Activated gamma-delta T cell treated with anti-CD3 and anti-CD28 coated beads, Interleukin-2, amount 50 U/mL, for 16 hours (primary cell): ENCODE results near the gene SH3RF3.
"Not testable (repeated sequence)": the region's sequence is repeated elsewhere in the genome, so short reads cannot be mapped to it uniquely, and the experiment has no call there.

Experiments
- DNase-seq: peaks from one replicate; pipeline ENCODE4 v3.0.0-alpha.2; 2020; ENCODE audit warnings: low read depth

Gene SH3RF3

DNA sequence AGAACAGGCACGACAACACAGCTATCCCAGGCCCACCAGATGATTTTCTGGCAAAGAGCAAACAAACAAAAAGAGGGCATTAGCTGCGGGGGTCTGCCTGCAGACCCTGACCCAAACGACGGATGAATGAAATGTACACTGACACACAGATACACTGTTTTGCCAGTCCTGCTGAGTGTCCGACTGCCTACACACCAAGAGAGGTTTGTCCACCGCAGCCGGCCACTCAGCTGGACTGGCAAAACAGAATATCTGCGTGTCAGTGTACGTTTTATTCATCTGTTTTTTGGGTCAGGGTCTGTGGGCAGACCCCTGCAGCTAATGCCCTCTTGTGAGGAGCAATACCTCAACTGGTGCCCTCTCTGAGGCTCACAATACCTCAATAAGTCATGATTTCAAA is 10.7 kb upstream of the SH3RF3 start:
- DNase-seq = no peak

DNA sequence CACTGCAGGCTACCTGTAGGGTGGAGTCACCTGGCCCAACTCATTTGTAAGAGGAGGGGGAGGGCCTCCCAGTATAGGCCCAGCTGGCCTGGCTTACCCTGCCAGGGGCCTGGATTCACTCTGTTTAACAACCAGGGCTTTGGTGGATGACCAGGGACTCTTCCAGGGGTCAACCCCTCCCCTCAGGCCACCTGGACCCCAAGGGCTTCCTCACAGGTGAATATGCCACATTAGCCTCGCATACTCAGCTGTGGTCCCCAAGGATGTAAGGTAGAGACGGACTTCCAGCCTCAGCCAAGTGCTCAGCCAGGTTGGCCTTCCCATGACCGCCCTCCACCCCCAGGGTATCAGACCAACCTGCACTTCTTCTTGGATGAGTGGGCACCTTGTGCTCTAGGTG is 8.8 kb upstream of the SH3RF3 start:
- no peak for DNase-seq

DNA sequence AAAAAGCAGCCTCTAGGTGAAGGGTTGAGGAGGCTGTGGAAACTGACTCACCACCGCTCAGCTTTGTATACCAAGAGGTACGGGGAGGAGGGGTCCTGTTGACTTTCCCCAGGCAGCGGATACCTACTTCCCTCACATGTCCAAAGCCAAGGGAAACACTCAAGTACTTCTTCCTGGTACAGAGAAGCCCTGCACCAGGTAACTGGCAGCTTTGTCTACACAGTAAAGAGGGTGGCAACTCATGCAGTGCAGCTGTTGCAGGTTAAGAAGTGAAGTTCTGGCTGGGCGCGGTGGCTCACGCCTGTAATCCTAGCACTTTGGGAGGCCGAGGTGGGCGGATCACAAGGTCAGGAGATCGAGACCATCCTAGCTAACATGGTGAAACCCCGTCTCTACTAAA is 8.3 kb upstream of the SH3RF3 start:
- not testable (repeated sequence) for DNase-seq

DNA sequence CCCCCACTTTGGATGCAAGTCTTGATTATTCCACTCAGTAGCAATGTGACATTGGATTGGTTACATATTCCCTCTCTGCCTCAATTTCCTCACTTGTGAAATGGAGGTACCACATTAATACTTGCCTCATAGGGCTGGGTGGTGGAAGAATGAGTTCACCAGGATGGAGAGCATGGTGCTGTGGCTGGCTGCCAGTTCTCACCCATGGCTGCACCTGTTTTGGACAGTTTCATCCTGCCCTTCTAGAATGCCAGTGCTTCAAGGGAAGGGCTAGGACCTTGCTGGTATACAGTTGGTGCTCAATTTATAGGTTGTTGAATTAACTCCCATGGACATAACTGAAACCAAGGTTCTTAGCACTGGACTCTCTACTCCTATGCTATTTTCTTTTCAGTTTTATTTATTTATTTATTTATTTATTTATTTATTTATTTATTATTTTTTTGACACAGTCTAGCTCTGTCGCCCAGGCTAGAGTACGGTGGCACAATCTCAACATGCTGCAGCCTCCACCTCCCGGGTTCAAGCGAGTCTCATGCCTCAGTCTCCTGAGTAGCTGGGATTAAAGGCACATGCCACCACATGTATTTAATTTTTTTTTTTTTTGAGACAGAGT is 5.3 kb upstream of the SH3RF3 start:
- no peak for DNase-seq

DNA sequence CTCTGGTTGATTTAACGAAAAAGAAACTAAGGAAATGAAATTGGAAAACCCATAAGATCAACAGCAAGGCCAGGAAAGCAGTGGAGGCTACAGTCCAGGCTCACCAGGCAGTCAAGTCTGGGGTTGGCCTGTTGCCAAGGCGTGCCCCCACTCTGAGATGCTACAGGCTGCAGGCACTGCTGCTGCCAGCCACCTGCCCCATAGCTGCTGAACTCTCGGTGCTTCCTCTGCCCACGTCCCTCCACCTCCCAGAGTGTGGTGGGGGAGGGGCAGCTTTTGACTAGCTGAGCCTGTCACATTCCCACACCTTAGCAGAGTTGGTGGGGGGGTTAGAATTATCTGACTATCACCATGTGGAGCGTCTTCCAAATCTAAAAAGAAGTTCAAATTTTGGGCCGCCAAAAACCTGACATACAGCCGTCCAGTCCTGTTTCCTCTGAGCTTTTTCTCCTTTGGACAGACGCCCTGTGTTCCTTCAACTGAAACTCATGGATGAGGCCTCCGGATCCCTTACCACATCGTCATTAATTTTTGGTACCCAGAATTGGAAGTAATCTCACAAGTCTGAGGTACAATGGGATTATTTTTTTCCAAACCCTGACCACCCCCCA is 3.9 kb upstream of the SH3RF3 start:
- no peak for DNase-seq

DNA sequence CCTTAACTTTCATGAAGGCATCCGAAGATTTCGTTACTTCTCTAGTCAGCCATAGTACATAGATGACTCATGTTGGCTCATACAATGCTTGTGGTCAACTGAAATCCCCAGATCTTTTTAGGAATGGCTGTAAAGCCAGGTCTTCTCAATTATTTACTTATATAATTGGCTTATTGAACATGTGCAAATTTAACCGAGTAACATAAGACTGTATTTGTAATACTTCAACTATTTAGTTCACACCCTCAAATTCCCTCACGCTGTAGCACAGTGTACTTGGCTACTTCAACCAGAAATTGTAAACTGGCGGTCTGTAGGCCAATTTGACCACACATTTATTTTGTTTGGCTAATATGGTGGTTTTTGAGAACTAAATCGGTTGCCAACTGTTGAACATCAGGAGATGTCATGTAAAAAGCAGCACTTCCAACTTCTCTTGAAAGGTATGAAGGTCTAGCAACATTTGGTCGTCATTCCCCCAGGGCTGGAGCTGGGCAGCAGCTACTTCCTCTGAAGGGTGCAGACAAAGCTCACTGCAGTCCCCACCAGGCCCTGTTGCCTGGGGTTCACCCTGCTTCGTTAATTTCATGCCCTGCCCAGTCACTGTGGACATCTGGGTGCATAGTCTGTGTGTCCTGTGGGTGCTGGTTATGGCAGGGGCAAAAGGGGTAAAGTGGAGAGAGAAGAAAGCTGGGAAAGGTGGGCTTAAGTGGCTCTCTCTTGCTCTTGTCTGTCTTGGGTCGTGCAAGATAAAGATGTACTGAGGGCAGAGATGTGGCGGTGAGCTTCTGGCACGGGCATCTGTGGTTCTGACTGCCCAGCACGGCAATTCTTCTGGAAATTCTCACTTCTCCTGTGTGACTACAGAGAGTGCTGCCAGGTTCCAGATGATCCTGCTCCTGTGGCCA is 3.2 kb upstream of the SH3RF3 start:
- DNase-seq = no peak

DNA sequence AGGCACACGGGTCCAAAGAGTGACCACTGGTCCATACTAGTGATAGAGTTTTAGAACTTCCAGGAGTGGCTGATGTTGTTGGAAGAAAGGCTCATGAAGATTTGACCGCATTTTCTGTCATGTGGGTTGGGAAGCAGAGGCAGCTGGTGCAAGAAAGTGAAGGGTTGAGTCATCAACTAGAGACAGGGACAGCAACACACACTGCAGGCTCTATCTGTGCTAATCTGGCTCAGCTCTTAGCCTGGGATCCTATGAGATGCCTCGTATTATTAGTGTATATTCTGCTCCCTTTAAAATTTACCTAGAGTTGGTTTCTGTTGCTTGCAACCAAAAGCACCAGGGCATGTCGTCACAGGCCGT is 2.5 kb upstream of the SH3RF3 start:
- no peak for DNase-seq

DNA sequence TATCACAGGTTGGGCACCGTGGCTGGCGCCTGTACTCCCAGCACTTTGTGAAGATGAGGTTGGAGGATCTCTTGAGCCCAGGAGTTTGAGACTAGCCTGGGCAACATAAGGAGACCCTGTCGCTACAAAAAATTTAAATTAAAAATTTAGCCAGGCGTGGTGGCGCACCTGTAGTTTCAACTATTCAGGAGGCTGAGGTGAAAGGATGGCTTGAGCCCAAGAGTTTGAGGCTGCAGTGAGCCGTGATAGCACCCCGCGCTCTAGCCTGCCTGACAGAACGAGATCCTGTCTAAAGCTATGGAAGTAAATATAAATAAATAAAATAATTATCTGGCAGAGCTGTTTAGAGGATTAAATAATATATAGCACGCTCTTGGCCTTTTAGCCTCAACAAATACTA is 1.4 kb upstream of the SH3RF3 start:
- DNase-seq = no peak

DNA sequence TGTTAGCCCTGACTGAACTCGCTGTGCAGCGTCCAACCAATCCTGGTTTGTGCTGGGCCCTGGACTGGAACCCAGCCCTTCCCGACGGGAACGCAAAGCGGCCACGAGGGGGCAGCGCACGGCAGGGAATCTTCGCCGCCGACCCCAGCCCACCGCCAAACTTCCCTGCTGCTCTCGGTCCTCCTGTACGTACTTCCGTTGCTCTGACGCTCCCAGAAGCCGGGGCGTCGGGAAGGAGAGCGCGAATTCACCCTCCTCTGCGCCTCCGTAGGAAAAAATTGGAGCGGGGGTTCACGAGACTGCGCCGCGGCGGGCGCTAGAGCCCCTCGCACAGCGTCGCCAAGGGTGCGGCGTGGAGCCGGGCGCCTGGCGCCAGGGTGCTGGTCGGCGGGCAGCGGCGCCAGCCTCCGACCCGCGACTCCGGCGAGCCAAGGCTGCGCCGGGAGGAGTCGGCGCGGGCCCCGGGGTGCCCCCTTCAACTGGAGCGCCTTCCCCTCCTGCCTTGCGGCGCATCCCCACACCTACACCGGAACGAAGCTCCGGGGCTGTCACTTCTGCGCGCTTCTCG is 873 bp upstream of the SH3RF3 start:
- DNase-seq = peak; percentile 38

DNA sequence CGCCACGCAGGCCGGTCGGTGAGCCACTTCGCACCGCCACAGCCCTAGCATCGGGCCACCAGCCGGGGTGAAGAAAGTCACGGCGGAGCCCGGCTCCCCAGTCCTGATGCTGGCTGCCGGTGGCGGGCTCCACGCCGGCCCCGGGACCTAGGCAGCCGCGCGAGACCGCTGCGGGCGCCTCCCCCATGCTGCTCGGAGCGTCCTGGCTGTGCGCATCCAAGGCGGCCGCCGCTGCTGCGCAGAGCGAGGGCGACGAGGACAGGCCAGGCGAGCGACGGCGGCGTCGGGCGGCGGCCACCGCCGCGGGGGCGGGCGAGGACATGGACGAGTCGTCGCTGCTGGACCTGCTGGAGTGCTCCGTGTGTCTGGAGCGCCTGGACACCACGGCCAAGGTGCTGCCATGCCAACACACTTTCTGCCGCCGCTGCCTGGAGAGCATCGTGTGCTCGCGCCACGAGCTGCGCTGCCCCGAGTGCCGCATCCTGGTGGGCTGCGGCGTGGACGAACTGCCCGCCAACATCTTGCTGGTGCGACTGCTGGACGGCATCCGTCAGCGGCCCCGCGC is 433 bp downstream of the SH3RF3 start:
- DNase-seq = no peak

DNA sequence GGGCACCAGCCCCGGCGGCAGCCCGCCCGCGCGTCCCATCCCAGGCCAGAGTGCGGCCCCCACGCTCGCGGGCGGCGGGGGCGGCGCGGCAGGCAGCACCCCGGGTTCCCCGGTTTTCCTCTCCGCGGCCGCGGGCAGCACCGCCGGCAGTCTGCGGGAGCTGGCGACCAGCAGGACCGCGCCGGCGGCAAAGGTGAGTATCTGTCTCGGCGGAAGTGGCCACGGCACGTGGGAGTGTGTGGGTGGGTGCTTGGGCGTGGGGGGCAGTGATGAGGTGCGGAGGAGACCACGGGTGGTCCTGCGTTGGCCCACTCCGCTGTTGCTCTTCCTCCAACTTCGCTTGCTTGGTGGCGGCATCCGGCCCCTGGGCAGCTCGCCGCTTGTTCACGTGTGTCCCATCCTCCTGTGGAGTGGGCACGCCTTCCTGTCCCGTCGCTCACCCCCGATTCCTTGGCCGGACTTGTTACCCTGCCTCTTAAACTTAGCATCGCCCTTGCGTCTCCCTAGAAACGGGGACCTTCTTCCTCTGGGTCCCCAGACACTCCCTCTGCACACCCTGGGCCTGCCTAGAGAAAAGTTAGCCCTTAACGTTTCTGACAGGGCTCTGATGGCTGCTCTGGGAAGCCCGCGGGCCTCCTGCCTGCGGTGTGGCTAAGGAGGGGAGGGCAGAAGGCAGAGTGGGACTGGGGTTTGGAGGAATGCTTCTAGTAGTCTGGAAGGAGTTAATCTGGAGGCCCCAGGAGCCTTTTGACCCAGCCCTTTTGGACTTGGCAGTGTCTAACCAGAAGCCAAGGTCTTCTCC is 1.1 kb downstream of the SH3RF3 start:
- DNase-seq = no peak

DNA sequence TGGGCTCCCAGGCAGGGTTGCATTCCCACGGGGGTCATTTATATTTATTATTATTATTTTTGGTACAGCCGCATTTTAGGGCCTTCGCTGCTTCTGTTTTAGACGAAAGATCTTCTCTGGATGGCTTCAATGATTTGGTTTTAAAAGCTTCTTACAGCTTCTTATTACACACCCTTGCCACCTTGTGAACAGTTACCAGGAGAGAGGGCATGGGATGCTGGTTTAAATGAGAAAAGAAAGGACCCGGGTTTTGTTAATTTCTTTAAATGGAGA is 1.7 kb downstream of the SH3RF3 start:
- DNase-seq = no peak

DNA sequence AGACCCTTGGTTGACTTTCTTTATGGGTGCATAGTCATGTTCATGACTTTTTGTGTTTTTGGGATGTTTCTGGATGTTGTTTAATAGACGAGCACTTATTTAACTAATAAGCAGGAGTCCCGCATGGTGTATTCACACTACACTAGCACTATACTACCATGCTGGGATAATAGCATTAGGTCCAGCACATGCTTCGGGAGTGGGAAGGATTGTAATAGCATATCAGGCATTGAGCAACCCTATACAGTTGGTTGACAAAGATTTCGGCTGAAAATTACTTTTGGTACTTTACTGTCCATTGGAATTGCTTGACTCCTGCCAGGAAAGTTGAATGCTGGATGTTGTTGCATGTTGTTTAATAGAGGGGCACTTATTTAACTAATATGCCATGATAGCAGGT is 2.8 kb downstream of the SH3RF3 start:
- DNase-seq = no peak

DNA sequence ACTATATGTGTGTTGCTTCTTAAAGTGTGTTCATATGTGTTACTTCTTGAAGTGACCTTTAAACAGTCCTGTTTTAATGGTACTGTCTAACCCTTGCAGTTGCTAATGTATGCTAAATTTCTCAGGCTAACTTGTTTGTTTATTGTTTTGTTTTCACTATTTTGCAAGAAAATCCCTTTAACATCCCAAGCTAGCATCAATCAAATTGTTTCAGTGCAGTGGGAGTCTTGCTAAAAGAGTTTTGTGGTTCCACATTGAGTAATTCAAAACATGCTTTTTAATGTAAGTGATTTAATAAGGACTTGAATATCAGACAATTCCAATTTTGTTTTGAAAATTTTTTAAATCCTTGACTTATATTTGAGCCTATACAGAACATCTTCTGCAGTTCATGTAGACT is 3.6 kb downstream of the SH3RF3 start:
- DNase-seq = no peak

DNA sequence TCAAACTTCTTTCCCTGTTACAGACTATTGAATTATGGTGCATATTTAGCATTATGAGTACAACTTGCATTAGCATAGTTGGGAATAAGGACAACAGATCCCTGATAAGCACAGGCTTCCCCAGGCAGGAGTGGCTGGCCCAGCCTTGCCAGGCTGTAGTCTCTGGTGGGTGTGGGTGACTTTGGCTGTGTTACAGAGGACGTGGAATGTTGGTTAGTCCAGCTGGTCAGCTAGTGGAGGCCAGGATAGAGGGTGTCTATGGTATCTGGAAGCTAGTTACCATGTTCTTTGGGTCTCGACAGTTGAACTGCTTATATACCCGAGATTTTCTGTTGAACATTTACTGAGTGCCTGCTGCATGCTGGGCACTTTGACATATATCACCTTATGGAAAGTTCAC is 4.7 kb downstream of the SH3RF3 start:
- DNase-seq = no peak

DNA sequence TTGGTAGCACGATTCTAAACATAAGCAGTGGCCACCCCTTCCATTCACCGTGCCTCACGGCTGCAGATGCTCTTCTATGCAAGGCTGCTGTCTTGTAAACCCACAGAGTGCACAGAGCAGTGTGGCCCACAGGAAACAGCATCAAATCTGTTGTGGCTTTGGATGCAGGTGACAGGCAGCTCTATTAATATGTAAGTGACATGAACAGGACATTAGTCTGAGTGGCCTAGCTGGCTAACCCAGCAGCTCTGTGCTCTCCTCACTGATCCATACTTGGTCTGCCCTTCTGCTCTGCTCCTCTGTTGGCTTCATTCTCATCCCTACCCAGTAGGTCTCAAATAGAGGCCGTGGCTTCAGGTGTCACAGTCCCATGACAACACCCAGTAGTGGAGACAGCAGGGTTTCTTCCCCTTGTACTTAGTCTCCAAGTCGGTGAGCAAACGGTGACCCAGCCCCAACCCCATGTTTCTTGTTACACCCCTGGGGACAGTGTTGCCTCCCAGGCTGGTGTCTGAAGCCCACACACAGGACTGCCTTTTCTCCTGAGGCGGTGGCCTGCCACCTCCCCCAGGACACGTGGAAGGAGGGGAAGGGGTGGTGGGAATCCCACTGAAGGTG is 5.8 kb downstream of the SH3RF3 start:
- no peak for DNase-seq

DNA sequence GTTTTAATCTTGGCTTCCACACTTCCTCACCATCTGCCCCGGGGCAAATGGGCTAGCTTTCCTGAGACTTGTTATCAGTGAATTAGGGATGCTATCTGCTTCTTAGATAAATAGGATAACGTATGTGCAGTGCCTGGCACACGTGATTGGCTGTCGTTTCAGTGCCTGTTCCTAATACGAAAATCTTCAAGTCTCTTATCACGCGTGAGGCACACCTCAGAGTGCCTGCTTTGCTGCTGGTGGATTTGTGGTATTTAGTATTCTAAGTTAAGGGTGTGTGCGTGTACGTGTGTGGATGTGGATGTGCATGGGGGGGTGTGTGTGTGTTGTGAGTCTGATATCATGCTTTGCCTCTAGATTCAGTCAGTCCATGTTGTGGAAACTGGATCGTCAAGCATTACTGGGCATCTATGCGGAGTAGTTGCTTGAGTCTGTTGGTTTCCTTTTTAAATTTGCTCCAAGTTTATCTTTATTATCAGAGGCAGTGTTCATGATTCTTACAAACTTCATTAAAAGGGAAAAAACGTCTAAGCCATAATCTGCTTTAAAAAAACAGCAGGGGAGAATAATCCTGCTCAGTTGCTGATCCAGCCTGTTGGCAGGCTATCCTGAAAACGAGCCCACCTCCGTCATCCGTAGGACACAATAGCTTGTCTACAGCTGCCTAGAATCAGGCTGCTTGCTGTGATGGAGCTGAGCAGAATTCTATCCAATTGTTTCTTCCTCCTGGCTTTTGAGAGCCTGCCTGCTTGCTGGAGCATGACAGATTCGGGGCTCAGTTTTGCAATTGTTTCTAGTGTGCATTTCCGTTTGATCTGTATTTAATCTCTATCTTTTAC is 6.6 kb downstream of the SH3RF3 start:
- no peak for DNase-seq

DNA sequence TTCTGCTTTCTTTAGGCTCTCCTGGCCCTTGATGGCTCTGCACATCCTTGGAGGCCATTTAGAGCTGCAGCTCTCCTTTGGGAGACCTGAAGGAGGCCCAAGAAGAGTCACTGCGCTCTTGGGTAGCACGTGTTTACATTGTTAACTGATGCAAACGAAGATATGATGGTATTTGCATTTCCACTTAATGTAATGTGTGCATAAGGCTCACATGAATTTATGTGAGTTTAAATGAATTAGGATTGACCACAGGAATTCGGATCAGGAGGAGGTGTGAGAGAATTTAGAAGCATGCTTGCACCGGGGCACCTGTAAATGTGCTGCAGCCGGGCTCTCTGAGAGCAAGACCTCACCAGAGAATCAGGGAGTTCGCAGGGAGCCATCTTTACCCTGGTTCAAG is 7.5 kb downstream of the SH3RF3 start:
- DNase-seq = no peak

DNA sequence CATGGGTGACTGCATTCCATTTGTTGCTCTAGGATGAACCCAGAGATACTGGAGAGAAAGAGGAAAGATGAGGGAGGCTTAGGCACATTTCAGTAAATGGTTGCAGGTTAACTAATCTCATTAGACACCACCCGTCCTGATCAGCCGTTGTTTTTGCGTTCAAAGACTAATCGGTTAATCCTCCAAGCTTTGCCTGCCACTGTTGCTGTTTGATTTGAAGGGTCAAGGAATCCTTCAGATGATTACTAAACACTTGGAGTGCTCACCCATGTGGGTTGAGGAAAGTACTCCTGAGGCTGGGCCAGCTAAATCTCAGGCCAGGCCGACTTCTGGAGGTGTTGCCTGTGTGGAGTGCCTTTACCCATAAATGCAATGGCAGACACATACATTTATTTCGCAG is 8.6 kb downstream of the SH3RF3 start:
- no peak for DNase-seq

DNA sequence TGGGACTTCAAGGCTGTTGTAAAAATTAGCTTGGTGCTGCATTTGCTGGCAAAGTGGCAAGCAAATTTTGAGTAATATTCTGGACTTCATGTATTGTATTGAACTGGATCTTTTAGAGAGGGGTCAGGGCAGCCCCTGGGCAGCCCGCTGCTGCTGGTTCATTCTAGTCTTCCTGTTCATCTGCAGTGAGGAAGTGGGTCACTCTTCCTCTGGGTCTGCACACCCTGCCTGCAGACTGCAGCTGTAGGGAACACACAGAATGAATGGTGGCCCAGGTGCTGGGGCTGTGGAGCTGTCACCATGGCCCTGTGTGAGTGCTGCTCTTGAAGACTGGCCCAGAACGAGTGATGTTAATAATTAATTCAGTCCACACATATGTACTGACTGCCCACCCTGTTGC is 9.4 kb downstream of the SH3RF3 start:
- no peak for DNase-seq

DNA sequence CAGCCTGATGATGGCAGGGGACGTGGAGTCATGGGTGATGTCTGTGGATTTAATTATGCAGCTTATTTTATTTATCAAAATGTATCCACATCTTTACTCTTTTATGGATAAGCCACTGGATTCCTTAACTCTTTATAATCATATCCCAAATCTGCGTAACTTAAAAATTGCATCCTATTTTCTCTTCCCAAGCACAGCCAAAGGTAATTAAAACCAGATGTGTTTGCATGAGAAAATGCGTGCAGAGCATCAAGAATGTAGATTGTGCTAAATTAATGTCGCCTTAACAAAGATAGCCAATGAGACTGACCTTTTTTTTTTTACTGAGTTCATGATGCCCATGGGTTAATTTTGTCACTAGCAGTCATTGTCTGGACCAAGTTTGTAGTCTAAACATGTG is 10.0 kb downstream of the SH3RF3 start:
- DNase-seq = no peak
